CD4-positive, alpha-beta T cell treated with Interleukin-21 for 1 hour (primary cell): ENCODE measurements around the gene DDX3Y.

Source experiments
- DNase-seq: peaks from one replicate; pipeline ENCODE4 v3.0.0-alpha.2; 2020

The DDX3Y gene

GRCh38 chrY:12904618-12905516 lies at the start of gene DDX3Y:
TSS of gene DDX3Y (plus strand) at chrY:12904868. CDS start at chrY:12904937, 69 bp downstream.
- DNase-seq, result peak; percentile 93

GRCh38 chrY:12855791-12856275 lies 48.8 kb upstream of the DDX3Y start:
- DNase-seq, result no peak

- DNase-seq, result no peak
Observed at GRCh38 chrY:12867960-12868359, 36.7 kb upstream of the DDX3Y start.

- DNase-seq, result no peak
Observed at GRCh38 chrY:12896973-12897372, 7.7 kb upstream of the DDX3Y start.

- DNase-seq, result no peak
Observed at GRCh38 chrY:12898604-12899003, 6.1 kb upstream of the DDX3Y start.

- peak; percentile 81 for DNase-seq
Observed at GRCh38 chrY:12905517-12905872, 827 bp downstream of the DDX3Y start.

- DNase-seq, result no peak
Observed at GRCh38 chrY:12905895-12906294, 1.2 kb downstream of the DDX3Y start.

GRCh38 chrY:12913541-12913940 lies 8.9 kb downstream of the DDX3Y start:
- DNase-seq, result no peak

- no peak for DNase-seq
Observed at GRCh38 chrY:12928043-12928442, 23.4 kb downstream of the DDX3Y start.

- DNase-seq, result no peak
Observed at GRCh38 chrY:12941725-12942687, 37.3 kb downstream of the DDX3Y start.
